Glutamatergic neuron (in vitro differentiated cells): ENCODE data around the gene CELF4. TPM values are rescaled to one million over a fixed set of nuclear protein-coding genes. Genes with fewer than 3 reads are reported as not detected.

Source experiments
- DNase-seq: peaks from one replicate; pipeline ENCODE4 v3.0.0; 2022
- H3K27ac Mint-ChIP-seq: one replicate; pipeline ENCODE4 v1.8.0; 2020; ENCODE audit warnings: mild to moderate bottlenecking, mixed read lengths, inconsistent platforms; ENCODE audit not compliant: unreplicated experiment
- H3K27me3 Mint-ChIP-seq: one replicate; pipeline ENCODE4 v1.8.0; 2020; ENCODE audit warnings: mild to moderate bottlenecking, moderate library complexity, mixed read lengths, inconsistent platforms; ENCODE audit not compliant: unreplicated experiment
- H3K36me3 Mint-ChIP-seq: one replicate; pipeline ENCODE4 v1.8.0; 2020; ENCODE audit warnings: mild to moderate bottlenecking, mixed read lengths, inconsistent platforms; ENCODE audit not compliant: unreplicated experiment
- H3K4me1 Mint-ChIP-seq: one replicate; pipeline ENCODE4 v1.8.0; 2020; ENCODE audit warnings: mild to moderate bottlenecking, low read depth, mixed read lengths, inconsistent platforms; ENCODE audit not compliant: unreplicated experiment
- H3K4me3 Mint-ChIP-seq: one replicate; pipeline ENCODE4 v1.8.0; 2020; ENCODE audit warnings: mild to moderate bottlenecking, mixed read lengths, inconsistent platforms; ENCODE audit not compliant: unreplicated experiment
- H3K9me3 Mint-ChIP-seq: one replicate; pipeline ENCODE4 v1.8.0; 2020; ENCODE audit warnings: mild to moderate bottlenecking, moderate library complexity, mixed read lengths, inconsistent platforms; ENCODE audit not compliant: unreplicated experiment
- total RNA-seq: library from RNA; stranded (reverse); fragmentation: NEBNext Ultra II Directional; extraction: Animal tissue kit (Norgen Biotek cat#: 25700); gene quantifications from one replicate; pipeline ENCODE4 v1.2.1, GENCODE V29; 2021; ENCODE audit not compliant: unreplicated experiment
- TF ChIP-seq, protein P1 (sequence below): fragments of 200-600 bp; sonication (generic); IDR thresholded peaks from one replicate; pipeline ENCODE4 v1.5.0; 2021; ENCODE audit not compliant: partially characterized antibody, unreplicated experiment

CELF4 gene
- total RNA-seq, 1 donor from 2014 or later, result 38.4 TPM

DNA sequence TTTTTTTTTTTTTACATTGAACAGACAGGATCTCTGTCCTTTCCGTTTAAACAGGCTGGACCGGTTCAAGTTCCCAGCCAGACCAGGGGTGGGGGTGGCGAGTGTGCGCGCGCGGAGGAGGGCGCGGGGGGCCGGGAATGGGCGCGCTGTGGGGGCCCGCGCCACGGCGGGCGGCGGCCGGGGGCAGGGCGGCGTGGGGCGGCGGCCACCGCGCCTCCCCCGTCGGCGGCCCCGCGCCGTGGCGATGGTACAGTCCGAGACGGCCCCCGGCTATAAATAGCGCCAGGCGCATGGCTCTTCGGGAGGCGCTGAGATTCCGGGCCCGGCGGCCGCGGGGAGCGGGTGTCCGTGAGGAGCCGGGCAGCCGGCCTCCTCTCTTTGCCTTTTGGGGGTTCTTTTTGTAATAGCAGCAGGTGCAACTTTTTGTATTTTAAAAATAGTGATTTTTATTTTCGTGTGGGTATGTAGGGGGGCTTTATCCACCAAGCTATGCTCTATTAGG is 430 bp upstream of the CELF4 start:
- H3K4me1 Mint-ChIP-seq, result peaks cover 25% of the 10 kb centered on the region

DNA sequence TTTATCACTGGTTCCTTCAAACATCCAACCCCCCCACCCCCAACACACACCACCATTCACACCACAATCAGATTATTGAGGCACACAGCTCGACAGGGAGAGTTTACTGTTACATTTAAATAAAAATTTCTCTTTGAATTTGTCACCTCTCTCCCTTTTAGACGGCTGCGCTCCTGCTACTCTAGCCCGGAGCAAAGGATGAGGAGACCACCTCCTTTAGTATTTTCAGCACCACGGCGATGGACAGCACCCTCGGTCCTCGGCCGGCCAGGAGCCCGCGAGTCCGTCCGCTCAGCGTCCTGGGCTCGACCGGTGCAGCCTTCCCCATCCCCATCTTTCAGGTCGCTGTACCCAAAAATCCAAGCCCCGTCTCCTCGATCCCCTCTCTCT is 892 bp downstream of the CELF4 start:
- no peak for DNase-seq
- Mint-ChIP-seq H3K4me3 (peak overlapping the region; percentile 100), H3K27ac (peak overlapping the region; percentile 95)

More for the DNA sequence above, 430 bp upstream of the CELF4 start:
- peak overlapping the region; percentile 100 for H3K4me3 Mint-ChIP-seq
- no peaks in the 10 kb centered on the region for H3K36me3 Mint-ChIP-seq
- TF ChIP-seq, protein P1, sequence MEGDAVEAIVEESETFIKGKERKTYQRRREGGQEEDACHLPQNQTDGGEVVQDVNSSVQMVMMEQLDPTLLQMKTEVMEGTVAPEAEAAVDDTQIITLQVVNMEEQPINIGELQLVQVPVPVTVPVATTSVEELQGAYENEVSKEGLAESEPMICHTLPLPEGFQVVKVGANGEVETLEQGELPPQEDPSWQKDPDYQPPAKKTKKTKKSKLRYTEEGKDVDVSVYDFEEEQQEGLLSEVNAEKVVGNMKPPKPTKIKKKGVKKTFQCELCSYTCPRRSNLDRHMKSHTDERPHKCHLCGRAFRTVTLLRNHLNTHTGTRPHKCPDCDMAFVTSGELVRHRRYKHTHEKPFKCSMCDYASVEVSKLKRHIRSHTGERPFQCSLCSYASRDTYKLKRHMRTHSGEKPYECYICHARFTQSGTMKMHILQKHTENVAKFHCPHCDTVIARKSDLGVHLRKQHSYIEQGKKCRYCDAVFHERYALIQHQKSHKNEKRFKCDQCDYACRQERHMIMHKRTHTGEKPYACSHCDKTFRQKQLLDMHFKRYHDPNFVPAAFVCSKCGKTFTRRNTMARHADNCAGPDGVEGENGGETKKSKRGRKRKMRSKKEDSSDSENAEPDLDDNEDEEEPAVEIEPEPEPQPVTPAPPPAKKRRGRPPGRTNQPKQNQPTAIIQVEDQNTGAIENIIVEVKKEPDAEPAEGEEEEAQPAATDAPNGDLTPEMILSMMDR, result no peak
- peak overlapping the region; percentile 95 for H3K27ac Mint-ChIP-seq
- peaks cover 23% of the 10 kb centered on the region for H3K9me3 Mint-ChIP-seq
- DNase-seq, result peak; percentile 87
- peaks cover 39% of the 10 kb centered on the region for H3K27me3 Mint-ChIP-seq

DNA sequence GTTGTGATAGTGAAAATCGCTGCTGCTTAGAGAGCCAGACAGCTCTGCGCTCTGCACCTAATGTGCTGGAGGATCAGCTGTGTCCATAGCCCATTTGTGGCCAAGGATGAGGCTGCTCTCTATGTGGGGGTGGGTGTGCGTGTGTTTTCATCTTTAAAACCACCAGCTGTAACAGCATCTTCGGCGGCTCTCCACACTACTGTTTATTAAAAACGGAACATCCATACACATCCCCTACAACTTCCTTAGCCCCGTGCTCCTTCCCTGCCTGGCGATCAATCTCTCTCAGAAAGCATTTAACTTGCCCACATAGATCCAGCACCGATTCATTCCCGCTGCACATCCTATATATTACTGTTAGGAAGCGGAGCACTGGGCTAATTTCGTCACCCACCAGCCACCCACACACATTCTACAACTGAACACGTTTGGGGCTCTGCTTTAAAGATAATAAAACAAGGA is 1.6 kb downstream of the CELF4 start:
- no peak for DNase-seq
- TF ChIP-seq, protein P1, result no peak
- peaks cover 28% of the 10 kb centered on the region for H3K4me1 Mint-ChIP-seq
- peaks cover 21% of the 10 kb centered on the region for H3K9me3 Mint-ChIP-seq
- peak overlapping the region; percentile 100 for H3K4me3 Mint-ChIP-seq
- no peaks in the 10 kb centered on the region for H3K36me3 Mint-ChIP-seq
- H3K27me3 Mint-ChIP-seq, result peaks cover 28% of the 10 kb centered on the region
- H3K27ac Mint-ChIP-seq, result peak overlapping the region; percentile 95

More for the DNA sequence above, 892 bp downstream of the CELF4 start:
- TF ChIP-seq, protein P1, result no peak
- H3K36me3 Mint-ChIP-seq, result no peaks in the 10 kb centered on the region
- peaks cover 23% of the 10 kb centered on the region for H3K9me3 Mint-ChIP-seq
- peaks cover 36% of the 10 kb centered on the region for H3K27me3 Mint-ChIP-seq
- peaks cover 21% of the 10 kb centered on the region for H3K4me1 Mint-ChIP-seq

DNA sequence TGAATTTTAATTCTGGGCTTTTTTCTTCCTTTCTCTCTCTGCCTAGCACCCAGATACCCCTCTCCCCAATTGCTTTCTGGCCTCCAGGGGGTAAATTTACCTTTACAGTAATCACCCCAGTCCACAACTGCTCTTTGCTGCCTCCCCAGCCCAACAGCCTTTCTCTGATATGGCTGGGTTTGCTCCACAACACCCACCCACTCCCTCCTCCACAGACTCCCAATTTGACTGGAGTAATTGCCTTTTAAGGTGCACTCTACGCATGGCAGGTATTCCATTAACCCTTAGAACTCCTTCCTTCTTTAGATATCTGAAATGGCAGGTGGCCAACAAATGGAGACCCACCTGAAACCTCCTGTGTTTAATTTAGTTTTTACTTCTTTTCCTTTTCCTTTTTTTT is 3.6 kb downstream of the CELF4 start:
- Mint-ChIP-seq H3K36me3 (no peaks in the 10 kb centered on the region), H3K4me3 (no peak overlapping the region), H3K9me3 (peaks cover 19% of the 10 kb centered on the region), H3K27me3 (peaks cover 19% of the 10 kb centered on the region), H3K27ac (no peak overlapping the region), H3K4me1 (peaks cover 25% of the 10 kb centered on the region)
- no peak for DNase-seq
- TF ChIP-seq, protein P1, result no peak

DNA sequence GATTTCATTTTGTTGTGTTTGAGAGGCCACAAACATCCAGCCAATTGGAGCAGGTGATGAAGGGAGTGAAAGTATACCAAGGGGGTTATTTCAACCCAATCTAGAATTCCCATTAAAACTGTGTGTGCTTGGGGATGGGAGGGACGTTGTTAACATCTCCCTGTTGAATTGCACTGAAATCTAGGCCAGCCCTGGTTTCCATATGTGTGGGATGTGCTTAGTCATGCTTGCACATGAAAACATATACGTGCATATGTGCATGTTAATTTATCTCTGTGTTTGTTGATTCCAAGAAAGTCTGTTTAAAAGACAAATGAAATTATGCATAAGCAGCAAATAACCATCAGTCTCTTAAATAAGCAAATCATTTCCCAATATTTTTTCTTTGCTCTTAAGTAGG is 5.6 kb downstream of the CELF4 start:
- Mint-ChIP-seq H3K27ac (no peak overlapping the region), H3K9me3 (peaks cover 13% of the 10 kb centered on the region), H3K36me3 (no peaks in the 10 kb centered on the region), H3K4me1 (peaks cover 25% of the 10 kb centered on the region), H3K4me3 (no peak overlapping the region), H3K27me3 (peaks cover 10% of the 10 kb centered on the region)
- TF ChIP-seq, protein P1, result no peak
- no peak for DNase-seq
